T-helper 22 cell (primary cell): Measurements from ENCODE around the gene IGF1R.

Experiments
- DNase-seq: peaks from one replicate; pipeline ENCODE4 v3.0.0-alpha.2; 2020; ENCODE audit warnings: low read depth

Gene IGF1R

DNA sequence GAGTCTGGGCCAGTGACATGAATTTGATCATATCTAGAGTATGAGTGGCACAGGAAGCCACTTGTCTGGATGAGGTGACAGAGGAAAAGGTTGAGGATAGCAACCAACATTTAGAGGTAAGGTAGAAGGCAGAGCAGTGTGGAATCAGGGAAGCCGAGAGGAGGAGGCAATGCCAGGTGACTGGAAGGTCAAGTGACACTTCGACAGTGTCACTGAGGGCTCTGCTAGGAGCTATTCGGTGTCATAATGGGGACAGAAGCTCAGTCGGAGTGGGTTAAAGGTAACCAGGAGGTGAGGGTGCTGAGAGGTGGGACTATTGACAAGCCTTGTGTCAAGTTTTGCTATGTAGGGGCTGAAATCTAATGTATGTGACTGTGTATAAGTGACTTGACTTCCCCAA, 56.7 kb downstream of the IGF1R start:
- no peak for DNase-seq

DNA sequence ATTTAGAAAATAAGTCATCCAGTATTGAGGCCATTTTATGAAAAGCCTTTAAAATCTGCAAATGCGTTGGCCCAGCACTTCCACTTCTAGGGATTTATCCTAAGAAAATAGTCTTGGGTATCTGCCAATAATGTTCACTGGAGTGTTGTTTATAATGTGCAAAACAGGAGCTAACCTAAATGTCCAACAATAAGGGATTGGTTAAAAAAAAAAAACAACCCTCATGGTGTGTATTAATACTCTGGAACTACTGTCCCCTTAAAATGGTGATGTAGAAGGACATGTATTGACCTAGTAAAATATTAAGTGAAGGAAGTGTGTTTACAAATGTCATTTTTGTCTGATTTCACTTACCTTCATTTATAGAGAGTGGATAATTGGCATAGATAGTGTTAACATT, 58.0 kb downstream of the IGF1R start:
- no peak for DNase-seq

- no peak for DNase-seq
Observed at GRCh38 chr15:98706986-98707385, 58.6 kb downstream of the IGF1R start.

DNA sequence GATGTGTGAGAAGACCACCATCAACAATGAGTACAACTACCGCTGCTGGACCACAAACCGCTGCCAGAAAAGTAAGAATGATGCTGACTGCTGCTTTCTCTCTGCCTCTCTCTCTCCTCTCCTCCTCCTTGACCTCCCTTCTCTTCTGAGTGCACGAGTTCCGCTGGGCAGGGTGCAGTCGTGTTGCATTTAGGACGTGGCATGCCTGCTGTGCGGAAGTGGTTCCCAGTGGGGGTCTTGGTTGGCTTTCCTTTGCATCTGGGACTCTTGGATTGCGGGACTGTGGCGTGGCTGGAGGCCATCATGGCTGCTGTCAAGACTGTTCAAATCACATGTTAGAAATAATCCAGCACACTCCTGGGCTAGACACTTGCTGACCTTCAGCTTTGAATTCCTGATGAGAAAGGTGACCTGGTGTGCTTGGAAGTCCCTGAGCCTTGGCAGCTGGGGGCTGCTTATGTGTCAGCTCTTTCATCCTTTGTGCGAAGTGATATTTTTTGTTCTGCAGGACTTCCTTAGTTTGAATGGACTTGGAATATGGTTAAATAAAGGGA, 59.8 kb downstream of the IGF1R start:
- no peak for DNase-seq

DNA sequence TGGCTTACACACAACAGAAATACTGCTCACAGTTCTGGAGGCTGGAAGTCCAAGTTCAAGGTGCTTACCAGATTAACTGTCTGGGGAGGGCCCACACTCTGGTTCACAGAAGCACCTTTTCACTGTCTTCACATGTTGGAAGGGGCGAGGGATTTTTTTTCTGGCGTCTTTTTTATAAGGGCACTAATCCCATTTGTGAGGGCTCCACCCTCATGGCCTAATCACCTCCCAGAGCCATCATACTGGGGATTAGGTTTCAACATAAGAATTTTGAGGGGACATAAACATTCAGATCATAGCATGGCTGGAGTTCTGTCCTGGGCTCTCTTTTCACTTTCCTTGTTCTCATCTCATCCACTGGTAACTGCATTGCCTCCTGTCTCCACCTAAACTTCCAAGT, 63.5 kb downstream of the IGF1R start:
- DNase-seq: no peak

DNA sequence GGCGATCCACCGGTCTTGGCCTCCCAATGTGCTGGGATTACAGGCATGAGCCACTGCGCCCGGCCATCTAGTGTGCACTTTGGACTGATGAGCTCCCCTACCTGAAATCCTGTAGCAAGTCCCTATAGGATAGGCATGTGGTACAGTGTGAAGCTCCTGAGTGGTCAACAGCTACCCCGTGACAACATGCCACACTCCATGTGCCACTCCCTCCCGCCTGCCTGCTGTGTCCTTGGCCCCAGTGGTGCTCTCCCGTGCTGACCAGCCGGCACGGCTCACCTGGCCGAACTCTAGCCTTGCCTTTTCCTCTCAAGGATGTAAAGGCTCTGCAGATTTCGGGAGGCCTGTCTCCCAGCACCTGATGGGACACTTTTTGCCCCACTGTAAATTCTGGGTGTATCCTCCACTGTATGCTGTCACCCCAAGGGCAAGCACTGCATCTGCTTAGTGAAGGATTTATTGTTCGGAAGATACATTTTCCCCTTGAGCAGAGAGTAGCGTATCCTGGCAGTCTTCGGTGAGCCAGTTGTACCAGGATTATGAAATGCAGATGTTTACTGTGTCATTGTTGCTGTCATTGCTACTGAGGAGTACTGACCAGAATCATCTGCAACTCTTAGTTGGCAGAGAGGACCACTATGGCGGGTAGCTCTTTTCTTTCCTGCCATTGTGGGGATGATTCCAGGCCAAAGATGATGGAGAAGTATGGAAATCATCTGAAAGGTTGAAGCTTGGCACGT, 64.7 kb downstream of the IGF1R start:
- DNase-seq: no peak

GRCh38 chr15:98713585-98714001, 65.3 kb downstream of the IGF1R start:
- no peak for DNase-seq

DNA sequence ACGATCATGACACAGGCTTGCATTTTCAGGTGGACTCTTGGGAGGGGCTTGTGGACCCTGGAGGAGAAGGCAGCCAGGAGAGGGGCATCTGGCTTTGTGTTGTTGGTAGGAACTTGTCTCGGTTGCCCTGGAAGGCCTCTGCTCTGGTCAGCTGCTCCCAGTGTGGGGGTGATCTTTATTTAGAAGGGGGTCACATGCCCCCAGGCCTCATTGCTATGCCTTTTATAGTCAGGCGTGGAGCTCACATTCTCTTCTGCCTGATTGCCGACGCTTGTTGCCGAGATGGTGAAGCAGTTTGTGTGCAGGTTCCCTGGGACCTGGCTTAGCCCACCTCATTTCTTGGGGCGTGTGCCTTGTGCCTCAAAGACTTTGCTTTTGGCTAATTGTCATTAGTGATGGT, 66.6 kb downstream of the IGF1R start:
- DNase-seq: no peak

DNA sequence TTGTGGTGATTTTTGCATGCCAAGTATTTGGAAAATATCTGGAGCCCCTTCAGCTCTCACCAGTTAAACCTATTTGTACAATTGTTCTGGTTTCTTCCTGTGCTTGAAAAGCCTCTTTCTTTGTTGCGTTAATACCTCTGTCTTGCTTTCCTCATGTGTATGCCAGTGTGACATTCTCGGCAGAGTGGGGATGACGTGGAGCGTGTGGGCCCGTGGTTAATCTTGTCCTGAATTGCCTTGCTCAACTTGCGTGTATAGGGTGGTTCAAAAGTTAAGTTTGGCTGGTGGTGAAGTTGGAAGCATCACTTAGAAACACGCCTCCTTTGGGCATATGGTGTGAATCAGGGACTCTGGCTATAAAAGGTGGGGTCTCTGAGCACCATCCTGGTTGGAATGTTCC, 67.1 kb downstream of the IGF1R start:
- no peak for DNase-seq

GRCh38 chr15:98715890-98716443, 67.6 kb downstream of the IGF1R start:
- no peak for DNase-seq

- no peak for DNase-seq
Observed at GRCh38 chr15:98717371-98717770, 69.0 kb downstream of the IGF1R start.

- DNase-seq: no peak
Observed at GRCh38 chr15:98717942-98718341, 69.6 kb downstream of the IGF1R start.

DNA sequence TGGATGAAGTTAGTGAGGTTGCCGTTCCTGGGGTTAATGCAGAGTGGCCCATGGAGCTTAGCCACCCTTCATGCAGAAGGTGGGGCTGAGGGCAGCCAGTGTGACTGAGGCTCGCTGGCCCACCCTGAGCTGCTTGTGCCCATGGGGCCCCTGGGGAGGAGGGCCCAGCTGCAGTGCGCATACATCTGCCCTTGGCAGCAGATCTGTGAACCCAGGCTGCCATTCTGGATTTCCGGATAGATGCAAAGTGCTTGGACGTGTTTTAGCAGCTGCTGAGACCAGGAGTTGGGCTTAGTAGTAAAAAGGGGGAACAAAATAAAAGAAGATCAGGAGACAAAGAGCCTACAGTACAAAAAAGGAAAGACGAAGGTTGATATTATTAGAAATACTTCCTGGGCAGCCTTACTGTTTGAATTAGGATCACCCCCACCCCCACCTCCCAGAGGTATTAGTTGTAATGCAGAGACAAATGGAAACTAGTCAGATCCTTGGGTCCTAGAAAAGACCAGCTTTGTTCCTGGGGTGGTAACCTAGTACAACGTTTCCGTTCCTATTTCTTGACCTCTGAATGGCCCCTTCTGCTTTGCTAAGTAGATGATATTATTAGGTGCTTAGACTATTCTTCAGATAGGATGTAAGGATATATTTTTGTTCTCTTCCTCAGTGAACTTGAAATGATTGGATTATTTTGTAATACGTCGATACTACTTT, 70.2 kb downstream of the IGF1R start:
- DNase-seq: no peak

- no peak for DNase-seq
Observed at GRCh38 chr15:98719137-98719740, 70.9 kb downstream of the IGF1R start.

GRCh38 chr15:98720031-98720430, 71.7 kb downstream of the IGF1R start:
- DNase-seq: no peak

DNA sequence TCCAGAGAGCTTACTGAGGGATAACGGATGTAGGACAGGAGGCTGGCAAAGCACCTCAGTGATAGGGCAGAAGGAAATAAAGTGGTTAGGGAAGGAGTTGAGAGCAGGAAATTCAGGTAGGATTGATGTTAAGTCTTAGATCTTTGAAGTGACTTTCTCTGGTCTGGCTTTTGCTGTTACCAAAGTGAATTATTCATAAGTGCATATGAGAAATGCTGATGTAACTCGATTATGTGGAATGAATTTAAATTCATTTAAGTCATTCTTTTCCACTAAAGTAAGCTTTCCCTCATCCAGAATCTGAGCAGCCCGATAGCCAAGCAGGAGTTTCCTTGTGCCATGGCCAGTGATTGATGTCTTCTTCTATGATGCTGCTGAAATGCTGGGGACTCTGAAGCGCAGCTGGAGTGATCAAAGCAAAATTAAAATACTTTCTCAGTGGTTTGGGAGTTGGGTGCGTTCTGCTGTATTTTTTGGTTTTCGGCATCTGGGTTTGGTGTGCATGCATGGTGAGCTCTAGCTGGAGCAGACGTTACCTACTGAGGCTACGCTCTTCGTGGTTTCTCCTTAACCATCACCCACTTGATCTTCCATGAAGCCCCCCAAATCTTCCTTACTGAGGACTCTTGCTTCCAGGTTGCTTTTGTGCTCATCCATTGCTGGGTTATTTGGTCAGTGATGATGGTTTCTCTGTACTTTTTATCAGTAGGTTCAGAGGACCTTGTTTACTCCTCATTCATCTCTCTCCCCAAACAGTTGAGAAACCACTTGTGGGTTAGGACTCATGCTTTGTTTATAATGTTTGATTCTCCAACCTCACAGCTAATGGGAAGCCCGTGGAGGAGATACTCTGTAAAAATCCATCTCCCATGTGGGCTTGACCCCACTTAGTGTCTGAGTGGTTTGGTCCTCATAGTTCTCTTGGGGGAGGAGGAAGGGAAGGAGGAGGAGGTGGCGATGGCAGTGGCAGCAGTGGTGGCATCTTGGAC, 72.5 kb downstream of the IGF1R start:
- DNase-seq: no peak

DNA sequence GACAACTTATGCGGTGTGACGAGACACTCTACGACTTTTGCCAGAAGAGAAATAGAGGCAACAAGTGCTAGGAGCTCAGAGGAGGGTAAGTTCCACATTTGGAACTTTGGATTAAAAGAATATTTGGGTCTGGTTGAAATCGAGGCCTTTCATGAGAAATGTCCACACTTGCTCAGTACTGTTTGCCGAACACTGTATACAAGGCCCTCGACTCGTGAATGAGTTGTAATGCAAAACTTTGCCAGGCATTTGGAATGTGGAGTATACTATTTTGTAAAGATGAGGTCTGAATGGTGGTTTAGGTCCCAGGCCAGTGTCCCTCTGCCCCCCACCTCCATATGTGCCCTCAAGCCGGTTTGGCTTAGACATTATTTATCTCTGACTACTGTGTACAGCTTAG, 73.9 kb downstream of the IGF1R start:
- no peak for DNase-seq

DNA sequence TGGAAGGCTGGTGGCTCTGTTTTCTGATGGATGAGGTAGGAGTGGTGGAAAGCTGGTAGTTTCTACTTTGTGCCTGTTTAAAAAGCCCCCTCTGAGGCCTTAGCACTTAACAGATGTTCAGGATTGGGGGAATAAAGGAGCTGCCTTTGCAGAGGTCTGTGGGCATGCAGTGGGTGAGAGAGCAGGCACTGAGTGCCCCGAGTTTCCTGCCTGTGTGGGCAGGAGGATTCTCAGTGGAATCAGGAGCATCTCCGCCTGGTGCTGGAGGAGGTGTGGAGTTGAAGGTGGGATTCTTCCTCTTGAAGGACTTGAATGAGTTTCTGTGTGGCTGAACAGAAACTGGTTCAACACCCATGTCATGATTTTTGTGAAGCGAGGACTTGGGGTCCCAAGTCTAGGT, 74.3 kb downstream of the IGF1R start:
- DNase-seq: no peak

DNA sequence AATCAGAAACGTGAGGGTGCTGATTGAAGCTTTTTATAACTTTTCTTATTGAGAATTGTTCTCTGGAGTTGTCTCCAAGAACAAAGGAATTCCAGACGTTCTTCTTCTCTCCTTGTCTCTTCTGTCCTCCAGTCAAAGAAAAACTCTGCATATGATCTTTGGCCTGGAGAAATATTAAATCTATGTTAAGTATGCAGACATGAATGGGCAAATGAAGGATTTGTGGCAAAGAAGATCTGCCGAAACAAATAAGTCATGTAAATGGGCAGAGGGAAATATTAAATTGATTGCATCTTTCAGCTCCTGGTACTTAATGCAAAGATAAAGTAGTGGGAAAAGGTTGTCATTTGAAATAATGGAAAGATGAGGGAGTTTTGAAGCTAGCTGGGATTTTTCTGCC, 74.9 kb downstream of the IGF1R start:
- DNase-seq: no peak

DNA sequence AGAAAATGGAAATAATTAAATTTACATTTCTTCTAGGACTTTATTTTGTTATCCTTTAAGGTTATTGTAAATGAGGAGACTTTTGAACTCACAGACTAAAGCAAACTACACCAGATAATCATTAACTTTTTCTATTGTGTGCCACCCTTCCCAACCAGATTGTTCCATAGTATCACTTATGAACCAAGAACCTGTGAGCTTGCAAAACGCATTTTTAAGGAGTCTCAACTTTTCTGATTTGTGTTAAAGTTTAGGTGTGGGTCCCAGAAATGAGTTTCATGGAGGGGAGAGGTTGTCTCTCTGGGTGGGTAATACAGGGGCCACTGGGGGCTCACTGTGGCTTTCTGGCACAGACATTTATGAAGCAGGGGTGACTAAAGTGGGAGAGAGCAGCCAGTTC, 75.7 kb downstream of the IGF1R start:
- no peak for DNase-seq

DNA sequence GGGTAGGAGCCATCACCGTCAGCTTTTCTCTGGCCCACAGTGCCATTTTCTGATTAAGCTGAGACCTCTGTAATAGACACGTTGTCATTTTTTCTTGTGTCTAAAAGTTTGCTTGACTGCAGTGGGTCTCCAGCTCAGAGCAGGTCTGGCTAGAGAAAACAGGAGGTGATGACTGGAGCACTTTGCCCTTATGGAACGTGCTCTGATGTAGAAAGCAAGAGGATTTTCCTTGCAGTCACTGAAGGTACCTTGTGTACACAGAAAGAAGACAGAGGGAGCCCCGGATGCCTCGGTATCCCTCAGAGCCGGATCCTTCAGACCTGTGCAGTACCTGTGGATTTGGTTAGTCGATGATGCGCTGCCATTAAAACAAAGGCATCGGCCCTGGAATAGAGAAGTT, 76.2 kb downstream of the IGF1R start:
- DNase-seq: no peak

GRCh38 chr15:98725874-98726273, 77.5 kb downstream of the IGF1R start:
- no peak for DNase-seq
